GM12873 (cell line): ENCODE measurements around the gene DLG1.

ENCODE experiments used
- CTCF ChIP-seq: IDR thresholded peaks from 2 replicates; pipeline ENCODE4 v1.5.1; 2012; ENCODE audit warnings: low read depth, mild to moderate bottlenecking, moderate library complexity, low read length, control low read depth; ENCODE audit not compliant: insufficient read depth; ENCODE audit errors: missing control alignments

DLG1 gene

DNA sequence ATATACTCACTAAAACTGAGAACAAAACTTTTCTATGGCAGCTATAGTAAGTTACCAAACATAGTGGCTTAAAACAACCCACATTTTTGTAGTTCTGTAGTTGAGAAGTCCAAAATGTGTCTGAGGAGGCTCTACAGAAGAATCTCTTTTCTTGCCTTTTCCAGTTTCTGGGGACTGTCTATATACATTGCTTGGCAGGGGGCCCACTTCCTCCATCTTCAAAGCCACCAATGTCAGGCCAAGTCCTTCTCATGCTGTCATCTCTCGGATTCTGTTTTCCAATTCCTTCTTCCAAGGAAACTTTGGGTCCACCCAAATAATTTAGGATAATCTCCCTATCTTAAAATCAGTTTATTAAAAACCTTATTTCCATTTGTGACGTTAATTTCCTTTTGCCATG, 92.7 kb downstream of the DLG1 start:
- TF ChIP-seq CTCF: no peak

DNA sequence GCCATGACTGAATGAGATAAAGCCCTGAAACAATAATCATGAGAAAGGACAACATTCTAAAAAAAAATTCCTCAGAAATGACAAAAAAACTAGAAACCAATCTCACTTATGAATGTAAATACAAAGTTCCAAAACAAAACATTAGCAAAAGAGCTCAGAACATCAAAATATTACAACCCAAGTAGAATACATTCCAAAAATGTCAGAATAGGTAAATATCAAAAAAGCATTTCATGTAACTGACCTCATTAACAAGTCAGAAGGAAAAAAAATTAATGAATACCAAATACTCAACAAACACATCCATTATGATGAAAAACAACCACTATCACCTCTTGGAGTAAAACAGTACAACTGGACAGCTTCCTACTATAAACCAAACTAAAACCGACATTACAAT, 93.1 kb downstream of the DLG1 start:
- no peak for TF ChIP-seq CTCF

DNA sequence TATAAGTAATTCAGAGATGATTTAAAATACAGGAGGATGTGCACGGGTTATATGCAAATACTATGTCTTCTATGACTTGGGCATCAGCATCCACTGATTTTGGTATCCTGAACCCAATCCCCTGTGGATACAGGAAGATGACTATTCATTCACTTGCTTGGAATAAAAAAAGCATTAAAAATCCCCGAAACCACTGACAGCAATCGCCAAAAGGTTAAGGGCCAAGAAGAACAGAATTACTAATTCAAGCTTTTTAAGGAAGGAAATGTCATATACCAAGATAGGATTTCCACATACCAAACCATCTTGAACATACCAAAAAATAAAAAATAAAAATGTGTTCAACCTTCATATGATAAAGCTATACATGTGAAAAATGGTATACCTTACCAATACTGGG, 93.7 kb downstream of the DLG1 start:
- TF ChIP-seq CTCF: no peak

- TF ChIP-seq CTCF: no peak
Observed at GRCh38 chr3:197203714-197204146, 94.7 kb downstream of the DLG1 start.

DNA sequence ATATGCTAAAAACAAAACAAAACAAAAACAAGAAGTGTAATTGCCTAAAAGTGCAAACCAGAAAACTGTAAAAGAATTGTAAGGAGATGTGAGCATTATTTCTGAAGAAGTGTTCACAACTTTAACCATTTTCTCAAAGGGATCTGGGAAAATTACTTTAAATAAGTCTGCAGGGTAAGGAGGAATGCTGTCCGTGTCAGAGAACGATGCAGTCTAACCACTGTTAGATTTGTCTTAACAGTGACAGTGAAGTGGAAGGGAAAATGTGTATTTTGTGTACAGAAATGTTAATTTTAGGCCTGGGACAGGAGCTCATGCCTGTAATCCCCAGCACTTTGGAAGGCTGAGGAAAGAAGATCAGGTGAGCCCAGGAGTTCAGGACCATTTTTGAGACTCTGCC, 95.7 kb downstream of the DLG1 start:
- TF ChIP-seq CTCF: no peak

DNA sequence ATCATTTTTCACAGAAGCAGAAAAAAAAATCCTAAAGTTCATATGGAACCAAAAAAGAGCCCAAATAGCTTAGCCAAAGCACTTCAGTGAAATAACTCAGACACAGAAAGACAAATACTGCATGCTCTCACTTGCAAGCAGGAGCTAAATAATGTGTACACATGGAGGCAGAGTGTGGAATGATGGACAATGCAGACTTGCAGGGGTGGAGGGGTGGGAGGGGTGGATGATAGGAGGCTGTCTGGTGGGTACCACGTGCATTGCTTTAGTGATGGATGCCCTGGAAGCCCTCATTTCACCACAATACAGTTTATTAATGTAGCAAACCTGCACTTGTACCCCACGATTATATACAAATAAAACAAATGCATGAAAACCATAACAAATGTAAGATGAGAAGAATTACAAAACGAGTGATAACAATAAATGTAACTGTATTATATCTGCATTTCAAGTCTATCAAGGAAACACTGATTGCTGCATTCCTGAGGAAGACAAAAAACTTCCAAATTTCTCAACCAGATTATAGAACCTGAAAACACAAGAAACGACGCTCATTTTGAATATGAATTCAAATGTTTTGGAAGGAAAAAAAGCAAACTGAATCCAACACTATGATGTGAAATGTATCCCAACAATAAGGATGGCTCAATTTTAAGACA, 96.5 kb downstream of the DLG1 start:
- no peak for TF ChIP-seq CTCF

- TF ChIP-seq CTCF: no peak
Observed at GRCh38 chr3:197197334-197197733, 101.1 kb downstream of the DLG1 start.

DNA sequence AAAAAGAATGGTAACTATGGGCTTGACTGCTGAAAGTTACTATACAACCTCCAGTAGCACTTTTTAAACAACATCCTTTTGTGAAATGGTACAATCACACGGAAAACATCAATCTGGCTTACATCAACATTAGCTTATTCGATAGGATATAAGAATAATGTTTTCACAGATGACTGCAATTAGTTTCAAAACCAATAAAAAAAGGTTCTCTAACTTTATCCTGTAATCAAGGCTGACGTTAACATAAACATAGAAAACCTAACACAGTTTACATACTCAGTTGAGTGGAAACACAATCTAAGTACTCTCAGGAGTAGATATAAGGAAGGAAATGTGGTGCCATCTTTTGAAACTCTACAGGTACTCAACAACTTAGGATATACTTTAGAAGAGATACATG, 102.2 kb downstream of the DLG1 start:
- TF ChIP-seq CTCF: no peak
